ENCODE measurements around the gene ARHGEF10L.

ARHGEF10L gene

GRCh38 chr1:17728123-17728712 lies 188.7 kb downstream of the ARHGEF10L start:
- Histone ChIP-seq H2BK120ac (ENCODE audit: low read depth, low read length) (no peak overlapping the region), H3K36me3 (ENCODE audit: control insufficient read depth in 1 of 2, insufficient read depth in 2 of 2, low read depth in 1 of 2, low read length in 2 of 2) (no peaks in the 10 kb centered on the region), H3K27me3 (ENCODE audit: control insufficient read depth in 1 of 2, insufficient read depth in 1 of 2, low read length in 2 of 2) (peaks cover 0 to 6% of the 10 kb centered on the region in 2 experiments), H2AFZ (ENCODE audit: low read depth, low read length) (no peak overlapping the region), H2BK15ac (ENCODE audit: low read depth, poor library complexity, severe bottlenecking) (no peak overlapping the region), H3K14ac (ENCODE audit: low read length in 2 of 2) (no peak overlapping the region), H2BK12ac (ENCODE audit: low read length in 2 of 2) (no peak overlapping the region), H4K91ac (ENCODE audit: low read length) (no peak overlapping the region), H3K9ac (ENCODE audit: low read length) (no peak overlapping the region), H3K4ac (ENCODE audit: low read depth in 1 of 2, low read length in 2 of 2) (no peak overlapping the region), H3K23ac (ENCODE audit: low read length in 2 of 2) (no peak overlapping the region), H3K79me1 (replicated peaks; ENCODE audit: low read length, poor library complexity, severe bottlenecking) (no peaks in the 10 kb centered on the region), H3K9me3 (ENCODE audit: control insufficient read depth, low read length) (no peaks in the 10 kb centered on the region), H3K4me2 (ENCODE audit: low read length, poor library complexity, severe bottlenecking) (no peak overlapping the region), H4K8ac (ENCODE audit: low read length) (no peak overlapping the region), H3K4me1 (ENCODE audit: control insufficient read depth, insufficient read depth, low read depth, low read length) (peaks cover 2% of the 10 kb centered on the region), H3K27ac (ENCODE audit: low read length, poor library complexity, severe bottlenecking) (no peak overlapping the region), H3K18ac (ENCODE audit: low read depth in 1 of 2, low read length in 2 of 2) (no peak overlapping the region), H2BK5ac (ENCODE audit: low read depth, low read length, poor library complexity, severe bottlenecking) (no peak overlapping the region), H2AK5ac (ENCODE audit: low read length, severe bottlenecking) (no peak overlapping the region), H3K4me3 (ENCODE audit: insufficient read depth in 1 of 2, low read depth in 1 of 2, low read length in 2 of 2) (no peak overlapping the region)
- no peak for DNase-seq
- WGBS, result 55% methylated on average over 6 of the region's 6 CpGs

DNA sequence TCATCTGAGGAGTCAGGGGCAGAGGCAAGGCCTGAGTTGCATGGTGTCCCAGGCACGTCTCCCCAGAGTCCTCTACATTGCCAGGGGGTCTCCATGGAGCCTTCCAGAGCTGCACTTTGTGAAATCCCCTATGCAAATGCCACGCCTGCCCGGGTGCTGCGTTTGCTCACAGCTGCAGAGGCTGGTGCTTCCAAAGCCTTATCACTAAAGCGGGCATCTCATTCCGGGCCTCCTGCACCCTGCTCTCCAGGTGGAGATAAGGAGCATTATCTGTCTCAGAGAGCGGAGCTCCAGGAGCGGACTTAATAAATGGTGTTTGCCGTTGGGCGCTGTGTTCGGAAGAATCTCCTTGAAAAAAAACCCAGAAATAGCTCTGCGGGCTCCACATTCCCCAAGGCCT lies 189.8 kb downstream of the ARHGEF10L start:
- no peaks in the 10 kb centered on the region for H3K79me1 ChIP-seq (replicated peaks; ENCODE audit: low read length, poor library complexity, severe bottlenecking)
- no peak overlapping the region for H3K14ac ChIP-seq (ENCODE audit: low read length in 2 of 2)
- no peak overlapping the region for H3K23ac ChIP-seq (ENCODE audit: low read length in 2 of 2)
- H3K18ac ChIP-seq (ENCODE audit: low read depth in 1 of 2, low read length in 2 of 2), result no peak overlapping the region
- H3K27me3 ChIP-seq (ENCODE audit: control insufficient read depth in 1 of 2, insufficient read depth in 1 of 2, low read length in 2 of 2), result peaks cover 0 to 6% of the 10 kb centered on the region in 2 experiments
- no peak overlapping the region for H4K8ac ChIP-seq (ENCODE audit: low read length)
- H3K27ac ChIP-seq (ENCODE audit: low read length, poor library complexity, severe bottlenecking), result no peak overlapping the region
- WGBS, result 87% methylated on average over 12 of the region's 12 CpGs
- H2BK5ac ChIP-seq (ENCODE audit: low read depth, low read length, poor library complexity, severe bottlenecking), result no peak overlapping the region
- no peak overlapping the region for H3K4me3 ChIP-seq (ENCODE audit: insufficient read depth in 1 of 2, low read depth in 1 of 2, low read length in 2 of 2)
- no peaks in the 10 kb centered on the region for H3K9me3 ChIP-seq (ENCODE audit: control insufficient read depth, low read length)
- no peak for DNase-seq
- H3K4ac ChIP-seq (ENCODE audit: low read depth in 1 of 2, low read length in 2 of 2), result no peak overlapping the region
- no peaks in the 10 kb centered on the region for H3K36me3 ChIP-seq (ENCODE audit: control insufficient read depth in 1 of 2, insufficient read depth in 2 of 2, low read depth in 1 of 2, low read length in 2 of 2)
- no peak overlapping the region for H2BK120ac ChIP-seq (ENCODE audit: low read depth, low read length)
- no peak overlapping the region for H2BK15ac ChIP-seq (ENCODE audit: low read depth, poor library complexity, severe bottlenecking)
- H2AFZ ChIP-seq (ENCODE audit: low read depth, low read length), result no peak overlapping the region
- no peak overlapping the region for H4K91ac ChIP-seq (ENCODE audit: low read length)
- no peak overlapping the region for H3K4me2 ChIP-seq (ENCODE audit: low read length, poor library complexity, severe bottlenecking)
- H3K4me1 ChIP-seq (ENCODE audit: control insufficient read depth, insufficient read depth, low read depth, low read length), result peaks cover 2% of the 10 kb centered on the region
- H2AK5ac ChIP-seq (ENCODE audit: low read length, severe bottlenecking), result no peak overlapping the region
- H3K9ac ChIP-seq (ENCODE audit: low read length), result no peak overlapping the region
- H2BK12ac ChIP-seq (ENCODE audit: low read length in 2 of 2), result no peak overlapping the region

DNA sequence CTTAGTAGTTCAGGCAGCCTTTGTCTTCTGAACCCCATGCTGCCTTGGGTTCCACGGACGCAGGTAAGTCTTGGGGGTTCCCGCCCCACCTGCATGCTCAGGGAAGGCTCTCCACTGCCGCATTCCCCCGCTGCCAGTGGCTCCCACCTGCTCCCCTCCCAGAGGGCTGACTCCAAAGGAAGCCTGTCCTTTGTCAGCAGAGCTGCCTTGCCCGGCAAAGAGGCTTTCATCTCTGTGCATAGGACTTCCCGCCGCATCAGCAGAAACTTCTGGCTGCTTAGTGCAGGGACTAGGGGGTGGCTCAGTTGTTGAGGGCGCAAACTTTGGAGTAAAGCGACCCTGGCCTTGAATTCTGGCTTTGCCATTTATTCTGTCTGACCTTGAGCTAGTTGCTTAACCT lies 190.4 kb downstream of the ARHGEF10L start:
- DNase-seq, result no peak
- no peak overlapping the region for H2BK12ac ChIP-seq (ENCODE audit: low read length in 2 of 2)
- H3K23ac ChIP-seq (ENCODE audit: low read length in 2 of 2), result no peak overlapping the region
- no peak overlapping the region for H2AFZ ChIP-seq (ENCODE audit: low read depth, low read length)
- H2BK120ac ChIP-seq (ENCODE audit: low read depth, low read length), result no peak overlapping the region
- H3K36me3 ChIP-seq (ENCODE audit: control insufficient read depth in 1 of 2, insufficient read depth in 2 of 2, low read depth in 1 of 2, low read length in 2 of 2), result no peaks in the 10 kb centered on the region
- H4K8ac ChIP-seq (ENCODE audit: low read length), result no peak overlapping the region
- no peak overlapping the region for H3K4me2 ChIP-seq (ENCODE audit: low read length, poor library complexity, severe bottlenecking)
- H3K18ac ChIP-seq (ENCODE audit: low read depth in 1 of 2, low read length in 2 of 2), result no peak overlapping the region
- no peaks in the 10 kb centered on the region for H3K79me1 ChIP-seq (replicated peaks; ENCODE audit: low read length, poor library complexity, severe bottlenecking)
- H3K27ac ChIP-seq (ENCODE audit: low read length, poor library complexity, severe bottlenecking), result no peak overlapping the region
- peaks cover 0 to 6% of the 10 kb centered on the region in 2 experiments for H3K27me3 ChIP-seq (ENCODE audit: control insufficient read depth in 1 of 2, insufficient read depth in 1 of 2, low read length in 2 of 2)
- H3K4me3 ChIP-seq (ENCODE audit: insufficient read depth in 1 of 2, low read depth in 1 of 2, low read length in 2 of 2), result no peak overlapping the region
- 86% methylated on average over 9 of the region's 10 CpGs for WGBS
- no peak overlapping the region for H2BK5ac ChIP-seq (ENCODE audit: low read depth, low read length, poor library complexity, severe bottlenecking)
- no peak overlapping the region for H3K9ac ChIP-seq (ENCODE audit: low read length)
- H4K91ac ChIP-seq (ENCODE audit: low read length), result no peak overlapping the region
- H3K4ac ChIP-seq (ENCODE audit: low read depth in 1 of 2, low read length in 2 of 2), result no peak overlapping the region
- no peak overlapping the region for H3K14ac ChIP-seq (ENCODE audit: low read length in 2 of 2)
- H3K9me3 ChIP-seq (ENCODE audit: control insufficient read depth, low read length), result no peaks in the 10 kb centered on the region
- H3K4me1 ChIP-seq (ENCODE audit: control insufficient read depth, insufficient read depth, low read depth, low read length), result peaks cover 2% of the 10 kb centered on the region
- no peak overlapping the region for H2BK15ac ChIP-seq (ENCODE audit: low read depth, poor library complexity, severe bottlenecking)
- H2AK5ac ChIP-seq (ENCODE audit: low read length, severe bottlenecking), result no peak overlapping the region

DNA sequence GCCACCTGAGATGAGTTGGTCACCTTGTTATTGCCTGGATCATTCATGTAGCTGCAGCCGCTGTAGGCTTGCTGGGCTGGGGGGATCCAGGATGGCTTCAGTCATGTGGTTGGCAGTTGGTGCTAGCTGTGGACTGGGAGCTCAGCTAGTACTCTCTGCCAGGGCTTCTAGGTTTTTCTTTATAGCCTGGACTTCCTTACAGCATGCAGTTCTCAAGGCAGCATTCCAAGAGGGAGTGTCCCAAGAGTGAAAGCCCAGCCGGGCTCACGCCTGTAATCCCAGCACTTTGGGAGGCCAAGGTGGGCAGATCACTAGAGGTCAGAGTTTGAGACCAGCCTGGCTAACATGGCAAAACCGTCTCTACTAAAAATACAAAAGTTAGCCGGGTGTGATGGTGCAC lies 192.0 kb downstream of the ARHGEF10L start:
- Histone ChIP-seq H2AK5ac (ENCODE audit: low read length, severe bottlenecking) (no peak overlapping the region), H2BK15ac (ENCODE audit: low read depth, poor library complexity, severe bottlenecking) (no peak overlapping the region), H4K91ac (ENCODE audit: low read length) (no peak overlapping the region), H3K4me3 (ENCODE audit: insufficient read depth in 1 of 2, low read depth in 1 of 2, low read length in 2 of 2) (no peak overlapping the region), H4K8ac (ENCODE audit: low read length) (no peak overlapping the region), H3K9me3 (ENCODE audit: control insufficient read depth, low read length) (no peaks in the 10 kb centered on the region), H2AFZ (ENCODE audit: low read depth, low read length) (no peak overlapping the region), H3K23ac (ENCODE audit: low read length in 2 of 2) (no peak overlapping the region), H3K36me3 (ENCODE audit: control insufficient read depth in 1 of 2, insufficient read depth in 2 of 2, low read depth in 1 of 2, low read length in 2 of 2) (no peaks in the 10 kb centered on the region), H3K14ac (ENCODE audit: low read length in 2 of 2) (no peak overlapping the region), H2BK12ac (ENCODE audit: low read length in 2 of 2) (no peak overlapping the region), H2BK5ac (ENCODE audit: low read depth, low read length, poor library complexity, severe bottlenecking) (no peak overlapping the region), H3K27me3 (ENCODE audit: control insufficient read depth in 1 of 2, insufficient read depth in 1 of 2, low read length in 2 of 2) (peaks cover 0 to 3% of the 10 kb centered on the region in 2 experiments), H2BK120ac (ENCODE audit: low read depth, low read length) (no peak overlapping the region), H3K4me2 (ENCODE audit: low read length, poor library complexity, severe bottlenecking) (no peak overlapping the region), H3K27ac (ENCODE audit: low read length, poor library complexity, severe bottlenecking) (no peak overlapping the region), H3K9ac (ENCODE audit: low read length) (no peak overlapping the region), H3K4me1 (ENCODE audit: control insufficient read depth, insufficient read depth, low read depth, low read length) (peaks cover 2% of the 10 kb centered on the region), H3K4ac (ENCODE audit: low read depth in 1 of 2, low read length in 2 of 2) (no peak overlapping the region), H3K18ac (ENCODE audit: low read depth in 1 of 2, low read length in 2 of 2) (no peak overlapping the region), H3K79me1 (replicated peaks; ENCODE audit: low read length, poor library complexity, severe bottlenecking) (no peaks in the 10 kb centered on the region)
- WGBS, result 94% methylated on average over 5 of the region's 5 CpGs
- DNase-seq, result no peak
